ENCODE data around the gene KYNU. TPM values are rescaled to one million over a fixed set of nuclear protein-coding genes. Genes with fewer than 3 reads are reported as not detected.

Gene KYNU
- total RNA-seq, 1 experiment from 2014 or later: 78.7 TPM

GRCh38 chr2:142991295-142991694 is 113.8 kb downstream of the KYNU start:
- Mint-ChIP-seq H3K9me3 (ENCODE audit: low read depth, unreplicated experiment) (no peaks in the 10 kb centered on the region), H3K27ac (ENCODE audit: unreplicated experiment) (no peak overlapping the region), H3K4me3 (ENCODE audit: low read depth, unreplicated experiment) (no peak overlapping the region), H3K27me3 (ENCODE audit: unreplicated experiment) (no peaks in the 10 kb centered on the region), H3K36me3 (ENCODE audit: insufficient read depth, unreplicated experiment) (peaks cover 21% of the 10 kb centered on the region), H3K4me1 (ENCODE audit: low read depth, unreplicated experiment) (peaks cover 28% of the 10 kb centered on the region)
- intact Hi-C loops (cut with micrococcal nuclease; ENCODE audit: unreplicated experiment): no loop called here
- no peak for TF ChIP-seq CTCF (IDR thresholded peaks at IDR 0.05; ENCODE audit: unreplicated experiment)
- CTCF ChIA-PET: no interaction called here
- no peak for DNase-seq
- no TSS peak for BruUV-seq (replicated peaks)

GRCh38 chr2:142992840-142993239 is 115.4 kb downstream of the KYNU start:
- H3K36me3 Mint-ChIP-seq (ENCODE audit: insufficient read depth, unreplicated experiment): peaks cover 13% of the 10 kb centered on the region
- BruUV-seq (replicated peaks): no TSS peak

GRCh38 chr2:142993771-142994170 is 116.3 kb downstream of the KYNU start:
- DNase-seq: no peak
- Mint-ChIP-seq H3K36me3 (ENCODE audit: insufficient read depth, unreplicated experiment) (peaks cover 6% of the 10 kb centered on the region), H3K9me3 (ENCODE audit: low read depth, unreplicated experiment) (no peaks in the 10 kb centered on the region), H3K27me3 (ENCODE audit: unreplicated experiment) (no peaks in the 10 kb centered on the region), H3K4me1 (ENCODE audit: low read depth, unreplicated experiment) (peaks cover 33% of the 10 kb centered on the region), H3K4me3 (ENCODE audit: low read depth, unreplicated experiment) (no peak overlapping the region), H3K27ac (ENCODE audit: unreplicated experiment) (no peak overlapping the region)
- no peak for TF ChIP-seq CTCF (IDR thresholded peaks at IDR 0.05; ENCODE audit: unreplicated experiment)
- no TSS peak for BruUV-seq (replicated peaks)
- CTCF ChIA-PET: no interaction called here
- intact Hi-C loops (cut with micrococcal nuclease; ENCODE audit: unreplicated experiment): no loop called here

More at GRCh38 chr2:142992840-142993239, 115.4 kb downstream of the KYNU start:
- H3K4me3 Mint-ChIP-seq (ENCODE audit: low read depth, unreplicated experiment): no peak overlapping the region
- no peaks in the 10 kb centered on the region for H3K27me3 Mint-ChIP-seq (ENCODE audit: unreplicated experiment)
- CTCF ChIA-PET: no interaction called here
- no peak for TF ChIP-seq CTCF (IDR thresholded peaks at IDR 0.05; ENCODE audit: unreplicated experiment)
- H3K27ac Mint-ChIP-seq (ENCODE audit: unreplicated experiment): no peak overlapping the region
- H3K4me1 Mint-ChIP-seq (ENCODE audit: low read depth, unreplicated experiment): peaks cover 37% of the 10 kb centered on the region
- no peaks in the 10 kb centered on the region for H3K9me3 Mint-ChIP-seq (ENCODE audit: low read depth, unreplicated experiment)
- no peak for DNase-seq
- intact Hi-C loops (cut with micrococcal nuclease; ENCODE audit: unreplicated experiment): no loop called here

GRCh38 chr2:142994665-142995064 is 117.2 kb downstream of the KYNU start:
- no peaks in the 10 kb centered on the region for H3K27me3 Mint-ChIP-seq (ENCODE audit: unreplicated experiment)
- CTCF ChIA-PET: no interaction called here
- intact Hi-C loops (cut with micrococcal nuclease; ENCODE audit: unreplicated experiment): no loop called here
- no peak overlapping the region for H3K4me3 Mint-ChIP-seq (ENCODE audit: low read depth, unreplicated experiment)
- peaks cover under 1% of the 10 kb centered on the region for H3K36me3 Mint-ChIP-seq (ENCODE audit: insufficient read depth, unreplicated experiment)
- no peak for DNase-seq
- no TSS peak for BruUV-seq (replicated peaks)
- no peaks in the 10 kb centered on the region for H3K9me3 Mint-ChIP-seq (ENCODE audit: low read depth, unreplicated experiment)
- H3K4me1 Mint-ChIP-seq (ENCODE audit: low read depth, unreplicated experiment): peaks cover 25% of the 10 kb centered on the region
- TF ChIP-seq CTCF (IDR thresholded peaks at IDR 0.05; ENCODE audit: unreplicated experiment): no peak
- no peak overlapping the region for H3K27ac Mint-ChIP-seq (ENCODE audit: unreplicated experiment)
